A549 (cell line): ENCODE data around the gene CRIP2. TPM values are rescaled to one million over a fixed set of nuclear protein-coding genes. Genes with fewer than 3 reads are reported as not detected.

Source experiments
- ATAC-seq, 2 experiments: fragments of 200-7000 bp in 1 of 2; fragments of >200 bp in 1 of 2; cut with Nextera tagmentation in 1 of 2; cut with Tn5 transposase in 1 of 2; 3 replicates each; pipeline versions ENCODE4 v1.8.0 to v1.9.1; 2018 to 2020; ENCODE audit warnings: mild to moderate bottlenecking in 1 of 2, moderate library complexity in 1 of 2
- CTCF ChIA-PET: fragments of 300-600 bp; sonication (Branson Sonifier 250); formaldehyde crosslinking; extraction: SDS; loops from one replicate; lab custom pipeline; 2021; ENCODE audit warnings: antibody characterized with exemption, inconsistent platforms; lab: Yijun Ruan, JAX
- POLR2A ChIA-PET: fragments of 350-600 bp; formaldehyde crosslinking; extraction: SDS; loops from one replicate; lab custom pipeline; 2021; ENCODE audit warnings: antibody characterized with exemption, inconsistent platforms; lab: Yijun Ruan, JAX
- DNase-seq, 2 experiments: peaks; one replicate each; pipeline versions ENCODE4 v3.0.0 to v3.0.0-alpha.2; 2011 to 2016; ENCODE audit warnings: low read depth in 1 of 2, low spot score in 1 of 2
- FAIRE-seq: peaks from 2 replicates; lab custom pipeline; 2011; peaks lifted over from hg19 to GRCh38; lab: Jason Lieb, UNC
- H3K27ac ChIP-seq, 2 experiments: fragments of >200 bp; sonication (Bioruptor Twin); formaldehyde crosslinking; 3 replicates each; pipeline ENCODE4 v1.5.1; 2016 to 2017
- H3K4me1 ChIP-seq: fragments of >200 bp; sonication (Bioruptor Twin); formaldehyde crosslinking; 3 replicates; pipeline ENCODE4 v1.6.1; 2016
- H3K4me2 ChIP-seq: fragments of >200 bp; sonication (Bioruptor Twin); formaldehyde crosslinking; 3 replicates; pipeline ENCODE4 v1.6.1; 2016
- H3K4me3 ChIP-seq: fragments of >200 bp; sonication (Bioruptor Twin); formaldehyde crosslinking; 3 replicates; pipeline ENCODE4 v1.5.1; 2016
- H3K9me3 ChIP-seq: fragments of >200 bp; sonication (Bioruptor Twin); formaldehyde crosslinking; 3 replicates; pipeline ENCODE4 v1.6.1; 2016
- CBX8 ChIP-seq: fragments of 200-600 bp; sonication (generic); IDR thresholded peaks from 2 replicates; pipeline ENCODE4 v1.6.1; 2016
- CEBPB ChIP-seq, 2 experiments: fragments of >200 bp in 1 of 2; sonication (Bioruptor Twin) in 1 of 2; formaldehyde crosslinking in 1 of 2; IDR thresholded peaks; 2 replicates each; pipeline ENCODE4 v1.6.1; 2012 to 2016
- CHD2 ChIP-seq: fragments of 150-350 bp; IDR thresholded peaks from 2 replicates; pipeline ENCODE4 v1.6.1; 2014; ENCODE audit warnings: low read length; ENCODE audit not compliant: partially characterized antibody
- CTCF ChIP-seq: fragments of >200 bp; sonication (Bioruptor Twin); formaldehyde crosslinking; IDR thresholded peaks from 3 replicates; pipeline ENCODE4 v1.5.1; 2016
- EHF ChIP-seq: fragments of 250-450 bp; sonication (Bioruptor Pico); IDR thresholded peaks from 2 replicates; pipeline ENCODE4 v1.5.0; 2020; ENCODE audit warnings: mild to moderate bottlenecking
- EHMT2 ChIP-seq: fragments of 200-600 bp; sonication (generic); IDR thresholded peaks from 2 replicates; pipeline ENCODE4 v1.6.1; 2016; ENCODE audit warnings: antibody characterized with exemption, low read depth, mild to moderate bottlenecking, moderate library complexity
- ESRRA ChIP-seq: fragments of 150-350 bp; IDR thresholded peaks from 2 replicates; pipeline ENCODE4 v1.6.1; 2014; ENCODE audit warnings: mild to moderate bottlenecking, low read length, borderline replicate concordance
- HES2 ChIP-seq: fragments of >200 bp; sonication (Bioruptor Twin); formaldehyde crosslinking; IDR thresholded peaks from 2 replicates; pipeline ENCODE4 v1.6.1; 2016
- HEYL ChIP-seq: fragments of 250-450 bp; sonication (Bioruptor Pico); IDR thresholded peaks from 2 replicates; pipeline ENCODE4 v1.8.0; 2021; ENCODE audit warnings: mild to moderate bottlenecking, moderate library complexity
- HOXB13 ChIP-seq: fragments of 250-450 bp; sonication (Bioruptor Pico); IDR thresholded peaks from 2 replicates; pipeline ENCODE4 v1.5.0; 2020; ENCODE audit warnings: low read depth, mild to moderate bottlenecking, moderate library complexity
- HOXB5 ChIP-seq: fragments of 250-450 bp; sonication (Bioruptor Pico); IDR thresholded peaks from 2 replicates; pipeline ENCODE4 v1.5.0; 2020; ENCODE audit warnings: mild to moderate bottlenecking, moderate library complexity
- JUN ChIP-seq, 2 experiments: fragments of >200 bp; sonication (Bioruptor Twin); formaldehyde crosslinking; IDR thresholded peaks; 2 replicates in 1 of 2; 3 replicates in 1 of 2; pipeline ENCODE4 v1.6.1; 2016 to 2017
- MAFK ChIP-seq: fragments of 450-650 bp; IDR thresholded peaks from 2 replicates; pipeline ENCODE4 v1.6.1; 2014; ENCODE audit not compliant: partially characterized antibody
- NPAS2 ChIP-seq: fragments of 250-450 bp; sonication (Bioruptor Pico); IDR thresholded peaks from 2 replicates; pipeline ENCODE4 v1.8.0; 2022; ENCODE audit warnings: mild to moderate bottlenecking, moderate library complexity, borderline replicate concordance
- PHF8 ChIP-seq: fragments of 200-600 bp; sonication (generic); IDR thresholded peaks from 2 replicates; pipeline ENCODE4 v1.6.1; 2016; ENCODE audit warnings: low read depth, mild to moderate bottlenecking, antibody characterized with exemption, moderate library complexity, borderline replicate concordance
- POLR2A ChIP-seq: IDR thresholded peaks from 2 replicates; pipeline ENCODE4 v1.6.1; 2012; ENCODE audit warnings: mild to moderate bottlenecking, low read length
- POLR2AphosphoS2 ChIP-seq: conservative IDR thresholded peaks from 2 replicates; pipeline ENCODE4 v1.6.1; 2012; ENCODE audit warnings: low read length, improper control_type of control experiment, inconsistent platforms
- RAD21 ChIP-seq, 2 experiments: fragments of >200 bp in 1 of 2; sonication (Bioruptor Twin) in 1 of 2; formaldehyde crosslinking in 1 of 2; IDR thresholded peaks in 1 of 2; conservative IDR thresholded peaks in 1 of 2; 2 replicates in 1 of 2; 3 replicates in 1 of 2; pipeline ENCODE4 v1.6.1; 2012 to 2018; ENCODE audit warnings: inconsistent platforms in 1 of 2
- REST ChIP-seq: fragments of 200-600 bp; sonication (generic); IDR thresholded peaks from 2 replicates; pipeline ENCODE4 v1.6.1; 2016; ENCODE audit warnings: antibody characterized with exemption, mild to moderate bottlenecking, moderate library complexity
- SMC3 ChIP-seq: fragments of >200 bp; sonication (Bioruptor Twin); formaldehyde crosslinking; IDR thresholded peaks from 3 replicates; pipeline ENCODE4 v1.6.1; 2018; ENCODE audit warnings: inconsistent platforms
- SREBF2 ChIP-seq: fragments of 450-650 bp; IDR thresholded peaks from 2 replicates; pipeline ENCODE4 v1.6.1; 2014; ENCODE audit warnings: mild to moderate bottlenecking, moderate library complexity
- ZNF302 ChIP-seq: fragments of 250-450 bp; sonication (Bioruptor Pico); IDR thresholded peaks from 2 replicates; pipeline ENCODE4 v1.9.0; 2021; ENCODE audit warnings: inconsistent platforms, mild to moderate bottlenecking, moderate library complexity
- ZSCAN20 ChIP-seq: fragments of 250-450 bp; sonication (Bioruptor Pico); IDR thresholded peaks from 2 replicates; pipeline ENCODE4 v1.8.0; 2022; ENCODE audit warnings: mild to moderate bottlenecking, moderate library complexity
- WGBS: methylation state at CpG from one replicate; pipeline ENCODE4 v1.1.6; 2017; ENCODE audit errors: missing lambda C conversion rate; 5-methylcytosine and 5-hydroxymethylcytosine counted together
- polyA plus RNA-seq, 4 experiments: library from polyadenylated mRNA; depleted of rRNA in 3 of 4; stranded (reverse); fragments of >200 nt; fragmentation: RNase III in 1 of 4; extraction: RNeasy Plus Mini Kit Qiagen cat#74134 plus additional on column Dnase treatment in 1 of 4; gene quantifications; 2 replicates in 3 of 4; 3 replicates in 1 of 4; pipeline ENCODE4 v1.2.3, GENCODE V29; 2011 to 2017
- TF ChIP-seq, protein P1 (sequence below): IDR thresholded peaks from 2 replicates; pipeline ENCODE4 v1.6.1; 2012; ENCODE audit warnings: low read depth, borderline replicate concordance
- TF ChIP-seq, protein P2 (sequence below): fragments of 150-350 bp; IDR thresholded peaks from 2 replicates; pipeline ENCODE4 v1.6.1; 2014; ENCODE audit warnings: low read depth, mild to moderate bottlenecking, low read length

Gene CRIP2
- polyA plus RNA-seq, 2 of the 4 experiments (the other 2 are of a cell fraction): 41.0 to 67.3 TPM

DNA sequence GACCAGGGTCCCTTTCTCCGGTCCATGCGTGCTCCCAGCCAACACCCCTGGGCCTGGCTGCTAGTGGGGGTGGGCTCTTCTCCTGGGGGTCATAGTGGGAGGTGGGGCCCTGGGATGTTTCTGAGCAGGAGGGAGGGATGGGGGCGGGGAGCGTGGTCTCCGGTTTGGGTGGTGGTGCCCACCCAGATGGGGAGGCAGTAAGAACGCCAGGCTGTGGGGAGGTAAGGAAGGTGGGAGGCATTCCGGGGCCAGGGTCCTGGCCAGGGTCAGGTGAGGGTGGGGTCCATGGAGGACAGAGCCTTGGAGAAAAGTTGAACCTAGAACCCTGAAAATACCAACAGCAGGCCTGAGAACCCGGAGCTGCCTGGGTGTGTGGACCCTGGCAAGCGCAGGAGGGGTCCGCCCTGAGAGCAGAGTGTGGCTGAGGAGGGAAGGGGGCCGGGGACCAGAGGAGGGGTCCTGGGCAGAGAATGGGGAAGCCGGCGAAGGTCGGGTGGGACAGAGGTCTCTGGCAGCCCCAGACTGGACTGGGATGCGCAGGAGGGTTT is 5.7 kb downstream of the CRIP2 start:
- ChIA-PET POLR2A (interaction anchor here (0.6 to 2.7 kb wide), 9 partner anchors 9 to 179 kb away, joined by 3 to 81 read pairs (median 4); partner anchors contain the start of gene BRF1), CTCF (interaction anchor here (0.6 to 8.1 kb wide), 42 partner anchors 9 to 462 kb away, joined by 3 to 132 read pairs (median 8); partner anchors contain the start of genes TEDC1 and TMEM121)
- no peak for FAIRE-seq

DNA sequence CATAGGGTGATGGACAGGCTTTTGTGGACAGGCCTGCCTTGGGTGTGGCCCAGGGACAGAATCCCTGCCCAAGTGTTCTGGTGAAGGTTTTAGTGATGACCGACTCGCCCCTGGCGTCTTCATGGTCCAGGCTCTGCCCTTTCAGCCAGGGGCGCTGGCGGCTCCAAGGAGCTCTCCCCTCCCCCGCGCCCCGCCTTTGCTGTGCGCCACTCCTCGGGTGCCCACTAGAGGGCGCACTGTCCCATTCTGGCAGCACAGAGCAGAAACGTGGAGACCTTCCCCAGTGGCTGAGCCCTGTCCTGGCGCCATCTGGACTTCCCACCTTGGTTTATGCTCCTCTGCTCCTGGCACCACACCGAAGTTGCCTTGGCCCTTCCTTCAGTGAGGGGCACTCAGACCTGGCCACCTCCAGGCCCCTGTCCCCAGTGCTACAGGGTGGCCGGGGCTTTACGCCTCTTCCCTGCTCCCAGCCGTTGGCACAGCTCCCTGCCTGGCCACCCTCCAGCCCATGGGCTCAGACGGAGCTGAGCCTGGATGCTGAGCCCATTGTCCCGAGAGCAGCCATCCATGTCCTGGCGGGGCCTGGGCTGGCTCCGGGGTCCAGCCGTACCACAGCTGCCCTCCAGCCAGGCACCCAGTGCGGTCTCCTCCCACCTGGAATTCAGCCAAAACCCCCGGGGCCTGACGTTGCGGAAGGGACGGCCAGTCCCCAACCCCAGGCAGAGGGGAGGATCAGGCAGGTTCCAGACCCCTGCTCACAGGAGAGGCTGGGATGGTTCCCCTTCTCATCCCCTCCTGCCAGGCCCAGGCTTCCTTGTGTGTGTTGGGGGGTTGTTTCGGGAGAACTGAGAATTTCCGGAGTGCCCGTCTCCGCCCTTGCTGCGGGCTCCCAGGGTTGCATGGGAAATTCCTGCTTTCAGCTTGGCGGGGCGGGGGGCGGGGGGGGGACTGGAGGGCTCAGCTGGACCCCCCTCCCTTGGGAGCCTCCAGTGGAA is 6.5 kb downstream of the CRIP2 start:
- ATAC-seq: peak; percentile 41 to 70
- peak; percentile 86 to 95 for DNase-seq
- POLR2A ChIA-PET: interaction anchor here (0.6 to 2.7 kb wide), 14 partner anchors 9 to 180 kb away, joined by 3 to 81 read pairs (median 4); partner anchors contain the start of gene BRF1
- H3K4me2 ChIP-seq: peak overlapping the region; percentile 99
- peak overlapping the region; percentile 48 for H3K4me3 ChIP-seq
- H3K27ac ChIP-seq: peak overlapping the region; percentile 99 to 100
- CTCF ChIA-PET: interaction anchor here (0.6 to 8.1 kb wide), 50 partner anchors 8 to 463 kb away, joined by 3 to 132 read pairs (median 5); partner anchors contain the start of genes TEDC1 and TMEM121
- H3K9me3 ChIP-seq: no peaks in the 10 kb centered on the region
- FAIRE-seq: peak; percentile 7
- WGBS: 3% methylated on average over 13 of the region's 35 CpGs
- H3K4me1 ChIP-seq: peaks cover 90% of the 10 kb centered on the region
- TF ChIP-seq RAD21 (conservative IDR thresholded peaks at IDR 0.05 in 1 of 2, IDR thresholded peaks at IDR 0.05 in 1 of 2): peak; percentile 72
- TF ChIP-seq, protein P1, sequence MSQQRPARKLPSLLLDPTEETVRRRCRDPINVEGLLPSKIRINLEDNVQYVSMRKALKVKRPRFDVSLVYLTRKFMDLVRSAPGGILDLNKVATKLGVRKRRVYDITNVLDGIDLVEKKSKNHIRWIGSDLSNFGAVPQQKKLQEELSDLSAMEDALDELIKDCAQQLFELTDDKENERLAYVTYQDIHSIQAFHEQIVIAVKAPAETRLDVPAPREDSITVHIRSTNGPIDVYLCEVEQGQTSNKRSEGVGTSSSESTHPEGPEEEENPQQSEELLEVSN: peak; percentile 30; the same call in 1 of the 2 replicates
- 0 out of 2 replicates have a peak, but pooled peaks have one; percentile 16 for TF ChIP-seq ZNF302 (CRISPR knock-in tag)
- peak; percentile 80 for TF ChIP-seq HOXB5 (CRISPR knock-in tag)
- no peak for TF ChIP-seq CEBPB (IDR thresholded peaks at IDR 0.05)
- no peak for TF ChIP-seq NPAS2
- TF ChIP-seq REST: peak; percentile 33; the same call in 1 of the 2 replicates

More for the DNA sequence above, 5.7 kb downstream of the CRIP2 start:
- H3K4me3 ChIP-seq: no peak overlapping the region
- H3K4me1 ChIP-seq: peaks cover 90% of the 10 kb centered on the region
- WGBS: 72% methylated on average over 9 of the region's 15 CpGs
- H3K27ac ChIP-seq: peak overlapping the region; percentile 99 to 100
- no peaks in the 10 kb centered on the region for H3K9me3 ChIP-seq
- ATAC-seq (no peak), DNase-seq (no peak)
- no peak for TF ChIP-seq ESRRA
- TF ChIP-seq ZSCAN20 (CRISPR knock-in tag): no peak
- TF ChIP-seq JUN (IDR thresholded peaks at IDR 0.05): no peak
- no peak for TF ChIP-seq POLR2AphosphoS2
- TF ChIP-seq EHF (CRISPR knock-in tag): no peak
- no peak for TF ChIP-seq EHMT2
- TF ChIP-seq HOXB13 (CRISPR knock-in tag): no peak
- TF ChIP-seq SREBF2: no peak
- TF ChIP-seq SMC3: no peak
- TF ChIP-seq CHD2: no peak
- TF ChIP-seq, protein P2, sequence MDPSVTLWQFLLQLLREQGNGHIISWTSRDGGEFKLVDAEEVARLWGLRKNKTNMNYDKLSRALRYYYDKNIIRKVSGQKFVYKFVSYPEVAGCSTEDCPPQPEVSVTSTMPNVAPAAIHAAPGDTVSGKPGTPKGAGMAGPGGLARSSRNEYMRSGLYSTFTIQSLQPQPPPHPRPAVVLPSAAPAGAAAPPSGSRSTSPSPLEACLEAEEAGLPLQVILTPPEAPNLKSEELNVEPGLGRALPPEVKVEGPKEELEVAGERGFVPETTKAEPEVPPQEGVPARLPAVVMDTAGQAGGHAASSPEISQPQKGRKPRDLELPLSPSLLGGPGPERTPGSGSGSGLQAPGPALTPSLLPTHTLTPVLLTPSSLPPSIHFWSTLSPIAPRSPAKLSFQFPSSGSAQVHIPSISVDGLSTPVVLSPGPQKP: no peak
- no peak for TF ChIP-seq ZNF302 (CRISPR knock-in tag)
- TF ChIP-seq CBX8: no peak
- no peak for TF ChIP-seq HEYL
- no peak for TF ChIP-seq MAFK
- TF ChIP-seq, protein P1: no peak
- TF ChIP-seq CTCF: no peak
- no peak for TF ChIP-seq POLR2A
- TF ChIP-seq HES2: no peak
- no peak for TF ChIP-seq PHF8
- TF ChIP-seq, all 56 proteins: peak for 0
- H3K4me2 ChIP-seq: peak overlapping the region; percentile 99
